Activated CD8-positive, alpha-beta memory T cell treated with anti-CD3 and anti-CD28 coated beads for 48 hours (primary cell): Measurements from ENCODE around the gene HINT3.
"Not testable (repeated sequence)": the region's sequence is repeated elsewhere in the genome, so short reads cannot be mapped to it uniquely, and the experiment has no call there.

Experiments
- DNase-seq, 3 experiments: peaks; one replicate each; pipeline ENCODE4 v3.0.0-alpha.2; 2020; ENCODE audit warnings: low read depth in 2 of 3, low spot score in 2 of 3

Gene HINT3

GRCh38 chr6:125939791-125940190, 16.8 kb upstream of the HINT3 start:
- no peak for DNase-seq

- no peak for DNase-seq
Observed at GRCh38 chr6:125940247-125941041, 16.1 kb upstream of the HINT3 start.

GRCh38 chr6:125942672-125943527, 13.7 kb upstream of the HINT3 start:
- no peak for DNase-seq

- no peak for DNase-seq
Observed at GRCh38 chr6:125943528-125944433, 12.8 kb upstream of the HINT3 start.

- DNase-seq: no peak
Observed at GRCh38 chr6:125944434-125944816, 12.1 kb upstream of the HINT3 start.

- DNase-seq: no peak
Observed at GRCh38 chr6:125944896-125945295, 11.7 kb upstream of the HINT3 start.

GRCh38 chr6:125945378-125946141, 11.0 kb upstream of the HINT3 start:
- DNase-seq: no peak

- DNase-seq: no peak
Observed at GRCh38 chr6:125947615-125948014, 9.0 kb upstream of the HINT3 start.

GRCh38 chr6:125948455-125948854, 8.1 kb upstream of the HINT3 start:
- no peak for DNase-seq

- DNase-seq: no peak
Observed at GRCh38 chr6:125949069-125949468, 7.5 kb upstream of the HINT3 start.

- no peak for DNase-seq
Observed at GRCh38 chr6:125950293-125950692, 6.3 kb upstream of the HINT3 start.

GRCh38 chr6:125950716-125951115, 5.9 kb upstream of the HINT3 start:
- not testable (repeated sequence) for DNase-seq

- DNase-seq: no peak
Observed at GRCh38 chr6:125951323-125951722, 5.2 kb upstream of the HINT3 start.

- no peak for DNase-seq
Observed at GRCh38 chr6:125952764-125953501, 3.6 kb upstream of the HINT3 start.

GRCh38 chr6:125953502-125953875, 3.1 kb upstream of the HINT3 start:
- no peak for DNase-seq

GRCh38 chr6:125954735-125955339, 1.7 kb upstream of the HINT3 start:
- DNase-seq: no peak

- no peak for DNase-seq
Observed at GRCh38 chr6:125955973-125956372, 597 bp upstream of the HINT3 start.

- DNase-seq: no peak
Observed at GRCh38 chr6:125957391-125957693, 772 bp downstream of the HINT3 start.

- no peak for DNase-seq
Observed at GRCh38 chr6:125957845-125958244, 1.3 kb downstream of the HINT3 start.

- no peak for DNase-seq
Observed at GRCh38 chr6:125959041-125959440, 2.5 kb downstream of the HINT3 start.
